Activated CD4-positive, alpha-beta memory T cell treated with anti-CD3 and anti-CD28 coated beads, Interleukin-2, amount 10 ng/mL, durations not matched to agents 7 days and 5 days (primary cell): ENCODE data around the gene TIMP2. TPM values are rescaled to one million over a fixed set of nuclear protein-coding genes. Genes with fewer than 3 reads are reported as not detected.
A peak's percentile ranks its signal among the peaks of the same experiment; 100 is the strongest.

Source experiments
- CTCF ChIA-PET: fragments of 350-600 bp; sonication (Branson Sonifier 250); formaldehyde crosslinking; loops from one replicate; lab custom pipeline; 2021; ENCODE audit warnings: antibody characterized with exemption, inconsistent platforms; lab: Charles Lee
- POLR2A ChIA-PET: fragments of 350-600 bp; sonication (Branson Sonifier 250); formaldehyde crosslinking; loops from one replicate; lab custom pipeline; 2021; ENCODE audit warnings: antibody characterized with exemption; lab: Charles Lee
- DNase-seq: peaks from one replicate; pipeline ENCODE4 v3.0.0-alpha.2; 2020
- H3K27ac Mint-ChIP-seq: one replicate; pipeline ENCODE4 v1.8.0; 2021; ENCODE audit warnings: mild to moderate bottlenecking, mixed read lengths
- H3K27me3 Mint-ChIP-seq: one replicate; pipeline ENCODE4 v1.8.0; 2021; ENCODE audit warnings: mixed read lengths
- H3K36me3 Mint-ChIP-seq: one replicate; pipeline ENCODE4 v1.8.0; 2021; ENCODE audit warnings: low read depth, mixed read lengths
- H3K4me1 Mint-ChIP-seq: one replicate; pipeline ENCODE4 v1.8.0; 2021; ENCODE audit warnings: mixed read lengths
- H3K4me3 Mint-ChIP-seq: one replicate; pipeline ENCODE4 v1.8.0; 2021; ENCODE audit warnings: mild to moderate bottlenecking, mixed read lengths
- H3K9me3 Mint-ChIP-seq: one replicate; pipeline ENCODE4 v1.8.0; 2021; ENCODE audit warnings: mixed read lengths
- total RNA-seq, 2 experiments: library from RNA; stranded (reverse); gene quantifications; one replicate each; pipeline ENCODE4 v1.2.3, GENCODE V29; 2021

TIMP2 gene
- total RNA-seq, 2 experiments from 2014 or later, result 3.3 TPM

GRCh38 chr17:78808163-78808562 is 117.0 kb downstream of the TIMP2 start:
- ChIA-PET CTCF (interaction anchor here (1.2 kb wide), 1 partner anchor 27 kb away, joined by 4 read pairs; no protein-coding TSS in a partner anchor), POLR2A (interaction anchor here (1.2 to 5.4 kb wide), 3 partner anchors 12 to 83 kb away, joined by 3 to 51 read pairs (median 6); no protein-coding TSS in a partner anchor)
- Mint-ChIP-seq H3K36me3 (peaks cover 80% of the 10 kb centered on the region), H3K4me3 (no peak overlapping the region), H3K27me3 (no peaks in the 10 kb centered on the region), H3K4me1 (peaks cover 55% of the 10 kb centered on the region), H3K9me3 (no peaks in the 10 kb centered on the region), H3K27ac (peak overlapping the region; percentile 36)
- no peak for DNase-seq

GRCh38 chr17:78806451-78806850 is 118.7 kb downstream of the TIMP2 start:
- Mint-ChIP-seq H3K36me3 (peaks cover 78% of the 10 kb centered on the region), H3K27me3 (no peaks in the 10 kb centered on the region), H3K9me3 (no peaks in the 10 kb centered on the region), H3K4me3 (no peak overlapping the region), H3K4me1 (peaks cover 63% of the 10 kb centered on the region), H3K27ac (peak overlapping the region; percentile 95)
- POLR2A ChIA-PET, result interaction anchor here (0.8 to 5.4 kb wide), 5 partner anchors 14 to 97 kb away, joined by 4 to 51 read pairs (median 5); partner anchors contain the start of gene USP36
- no peak for DNase-seq
- CTCF ChIA-PET, result no interaction called here

GRCh38 chr17:78805301-78805700 is 119.9 kb downstream of the TIMP2 start:
- DNase-seq, result peak; percentile 90
- Mint-ChIP-seq H3K36me3 (peaks cover 76% of the 10 kb centered on the region), H3K27me3 (no peaks in the 10 kb centered on the region), H3K4me1 (peaks cover 64% of the 10 kb centered on the region), H3K4me3 (peak overlapping the region; percentile 14), H3K27ac (peak overlapping the region; percentile 95), H3K9me3 (no peaks in the 10 kb centered on the region)
- CTCF ChIA-PET, result interaction anchor here (0.8 to 2.5 kb wide), 4 partner anchors 14 to 96 kb away, joined by 3 to 10 read pairs (median 4); no protein-coding TSS in a partner anchor
- POLR2A ChIA-PET, result interaction anchor here (0.7 to 5.4 kb wide), 18 partner anchors 9 to 97 kb away, joined by 3 to 51 read pairs (median 5); partner anchors contain the start of gene USP36

GRCh38 chr17:78804777-78805176 is 120.4 kb downstream of the TIMP2 start:
- H3K4me3 Mint-ChIP-seq, result peak overlapping the region; percentile 14
- CTCF ChIA-PET, result interaction anchor here (0.7 to 2.5 kb wide), 7 partner anchors 15 to 1552 kb away, joined by 3 to 10 read pairs (median 3); no protein-coding TSS in a partner anchor
- H3K4me1 Mint-ChIP-seq, result peaks cover 70% of the 10 kb centered on the region

GRCh38 chr17:78803186-78803845 is 121.9 kb downstream of the TIMP2 start:
- ChIA-PET CTCF (interaction anchor here (2.5 kb wide), 1 partner anchor 94 kb away, joined by 10 read pairs; no protein-coding TSS in a partner anchor), POLR2A (interaction anchor here (0.9 to 5.4 kb wide), 10 partner anchors 13 to 67 kb away, joined by 3 to 51 read pairs (median 7); partner anchors contain the start of gene USP36)
- Mint-ChIP-seq H3K36me3 (peaks cover 79% of the 10 kb centered on the region), H3K27me3 (no peaks in the 10 kb centered on the region), H3K27ac (peak overlapping the region; percentile 84), H3K4me1 (peaks cover 81% of the 10 kb centered on the region), H3K9me3 (no peaks in the 10 kb centered on the region), H3K4me3 (peak overlapping the region; percentile 83)
- no peak for DNase-seq

More at GRCh38 chr17:78804777-78805176, 120.4 kb downstream of the TIMP2 start:
- Mint-ChIP-seq H3K36me3 (peaks cover 76% of the 10 kb centered on the region), H3K9me3 (no peaks in the 10 kb centered on the region), H3K27me3 (no peaks in the 10 kb centered on the region), H3K27ac (peak overlapping the region; percentile 95)
- POLR2A ChIA-PET, result interaction anchor here (0.7 to 5.4 kb wide), 16 partner anchors 9 to 96 kb away, joined by 3 to 51 read pairs (median 5); partner anchors contain the start of gene USP36
- peak; percentile 55 for DNase-seq

Other genes with a start within 250 kb of the TIMP2 start
- 100 to 1,000 TPM; 288 to 309 TPM for gene CYTH1, start 143.1 kb downstream of the TIMP2 start, total RNA-seq
- gene USP36, start 84.6 kb downstream of the TIMP2 start, total RNA-seq, result 10 to 100 TPM; 95.4 to 96.8 TPM
- gene CEP295NL, start 22.2 kb downstream of the TIMP2 start, total RNA-seq, result not detected
- gene LGALS3BP, start 54.5 kb upstream of the TIMP2 start, total RNA-seq, result 100 to 1,000 TPM; 209 to 219 TPM
- 10 to 100 TPM; 78.4 to 81.1 TPM for gene CANT1, start 84.4 kb upstream of the TIMP2 start, total RNA-seq
- gene C1QTNF1, start 98.8 kb upstream of the TIMP2 start, total RNA-seq, result not detected
- 10 to 100 TPM; 28.5 to 28.9 TPM for gene ENGASE, start 149.4 kb upstream of the TIMP2 start, total RNA-seq